Tibial nerve (tissue), 4 donors: ENCODE measurements around the gene PPIF. TPM values are rescaled to one million over a fixed set of nuclear protein-coding genes. Genes with fewer than 3 reads are reported as not detected.

Experiments
- DNase-seq, 2 donors: peaks; one replicate each; pipeline ENCODE4 v3.0.0-alpha.2; 2019; ENCODE audit warnings: low spot score in 2 of 2
- H3K27ac ChIP-seq, 4 donors: fragments of 200-600 bp; sonication (generic) in 3 of 4; one replicate each; pipeline ENCODE4 v1.5.1; 2017 to 2019; ENCODE audit warnings: mild to moderate bottlenecking in 1 of 4
- H3K27me3 ChIP-seq, 2 donors: fragments of 200-600 bp; sonication (generic) in 1 of 2; one replicate each; pipeline versions ENCODE4 v1.5.1 to v1.6.0; 2017 to 2019
- H3K36me3 ChIP-seq, 3 donors: fragments of 200-600 bp; sonication (generic); one replicate each; pipeline ENCODE4 v1.5.1; 2018 to 2019
- H3K4me1 ChIP-seq, 4 donors: fragments of 200-600 bp; sonication (generic) in 3 of 4; one replicate each; pipeline ENCODE4 v1.5.1; 2017 to 2019
- H3K4me3 ChIP-seq, 4 donors: fragments of 200-600 bp; sonication (generic) in 3 of 4; one replicate each; pipeline ENCODE4 v1.5.1; 2017 to 2019; ENCODE audit warnings: mild to moderate bottlenecking in 1 of 4, moderate library complexity in 1 of 4
- H3K9me3 ChIP-seq, 4 donors: fragments of 200-600 bp; sonication (generic) in 3 of 4; one replicate each; pipeline ENCODE4 v1.5.1; 2017 to 2019
- EP300 ChIP-seq, 2 donors: sonication (generic); formaldehyde crosslinking; IDR thresholded peaks; one replicate each; pipeline ENCODE4 v1.6.1; 2017; ENCODE audit warnings: antibody characterized with exemption in 2 of 2, mild to moderate bottlenecking in 1 of 2
- POLR2A ChIP-seq, 2 donors: fragments of 450-650 bp; IDR thresholded peaks; one replicate each; pipeline ENCODE4 v1.6.1; 2017; ENCODE audit warnings: antibody characterized with exemption in 2 of 2, mild to moderate bottlenecking in 2 of 2, moderate library complexity in 2 of 2
- WGBS, 2 donors: methylation state at CpG; one replicate each; pipeline ENCODE4 v1.1.5; 2018; 5-methylcytosine and 5-hydroxymethylcytosine counted together
- total RNA-seq, 4 donors: library from RNA; depleted of rRNA; stranded (reverse); fragments of >200 nt; gene quantifications; one replicate each; pipeline ENCODE4 v1.1.0, GENCODE V29; 2016
- TF ChIP-seq, protein P1 (sequence below), 5 experiments: fragments of 200-600 bp in 3 of 5; fragments of 450-650 bp in 2 of 5; sonication (generic) in 3 of 5; IDR thresholded peaks; one replicate each; pipeline ENCODE4 v1.5.1; 2016 to 2019; ENCODE audit warnings: antibody characterized with exemption in 5 of 5, mild to moderate bottlenecking in 3 of 5, moderate library complexity in 2 of 5

The PPIF gene
- total RNA-seq, 4 donors from 2014 or later = 16.6 to 36.0 (median 20.6) TPM

DNA sequence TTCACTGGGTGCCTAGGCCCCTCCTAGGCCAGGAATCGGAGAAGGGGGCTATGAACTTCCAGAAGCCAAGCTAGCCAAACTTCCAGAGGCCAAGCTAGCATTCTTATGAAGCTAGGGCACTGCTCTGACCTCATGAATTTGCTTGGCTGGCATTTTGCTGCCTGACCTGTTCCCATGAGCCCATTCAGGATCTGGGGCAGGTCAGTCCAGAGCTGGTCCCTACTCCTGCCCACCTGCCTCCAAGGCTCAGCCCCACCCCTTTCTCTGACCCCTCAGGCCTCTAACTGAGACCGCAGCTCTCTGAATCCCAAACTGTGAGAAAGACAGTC, 1.3 kb upstream of the PPIF start:
- H3K27me3 ChIP-seq = no peaks in the 10 kb centered on the region
- H3K27ac ChIP-seq = no peak overlapping the region
- DNase-seq = no peak
- H3K4me3 ChIP-seq = no peak overlapping the region
- no peak for TF ChIP-seq POLR2A (IDR thresholded peaks at IDR 0.05)
- TF ChIP-seq, protein P1, sequence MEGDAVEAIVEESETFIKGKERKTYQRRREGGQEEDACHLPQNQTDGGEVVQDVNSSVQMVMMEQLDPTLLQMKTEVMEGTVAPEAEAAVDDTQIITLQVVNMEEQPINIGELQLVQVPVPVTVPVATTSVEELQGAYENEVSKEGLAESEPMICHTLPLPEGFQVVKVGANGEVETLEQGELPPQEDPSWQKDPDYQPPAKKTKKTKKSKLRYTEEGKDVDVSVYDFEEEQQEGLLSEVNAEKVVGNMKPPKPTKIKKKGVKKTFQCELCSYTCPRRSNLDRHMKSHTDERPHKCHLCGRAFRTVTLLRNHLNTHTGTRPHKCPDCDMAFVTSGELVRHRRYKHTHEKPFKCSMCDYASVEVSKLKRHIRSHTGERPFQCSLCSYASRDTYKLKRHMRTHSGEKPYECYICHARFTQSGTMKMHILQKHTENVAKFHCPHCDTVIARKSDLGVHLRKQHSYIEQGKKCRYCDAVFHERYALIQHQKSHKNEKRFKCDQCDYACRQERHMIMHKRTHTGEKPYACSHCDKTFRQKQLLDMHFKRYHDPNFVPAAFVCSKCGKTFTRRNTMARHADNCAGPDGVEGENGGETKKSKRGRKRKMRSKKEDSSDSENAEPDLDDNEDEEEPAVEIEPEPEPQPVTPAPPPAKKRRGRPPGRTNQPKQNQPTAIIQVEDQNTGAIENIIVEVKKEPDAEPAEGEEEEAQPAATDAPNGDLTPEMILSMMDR (IDR thresholded peaks at IDR 0.05) = no peak
- no peak for TF ChIP-seq EP300 (IDR thresholded peaks at IDR 0.05)
- H3K9me3 ChIP-seq = no peaks in the 10 kb centered on the region
- WGBS, 2 donors = 79 to 93% methylated on average over 2 of the region's 2 CpGs
- H3K36me3 ChIP-seq = peaks cover 0 to 21% (median 5%) of the 10 kb centered on the region in 3 donors
- H3K4me1 ChIP-seq = peaks cover 0 to 34% (median 10%) of the 10 kb centered on the region in 4 donors

DNA sequence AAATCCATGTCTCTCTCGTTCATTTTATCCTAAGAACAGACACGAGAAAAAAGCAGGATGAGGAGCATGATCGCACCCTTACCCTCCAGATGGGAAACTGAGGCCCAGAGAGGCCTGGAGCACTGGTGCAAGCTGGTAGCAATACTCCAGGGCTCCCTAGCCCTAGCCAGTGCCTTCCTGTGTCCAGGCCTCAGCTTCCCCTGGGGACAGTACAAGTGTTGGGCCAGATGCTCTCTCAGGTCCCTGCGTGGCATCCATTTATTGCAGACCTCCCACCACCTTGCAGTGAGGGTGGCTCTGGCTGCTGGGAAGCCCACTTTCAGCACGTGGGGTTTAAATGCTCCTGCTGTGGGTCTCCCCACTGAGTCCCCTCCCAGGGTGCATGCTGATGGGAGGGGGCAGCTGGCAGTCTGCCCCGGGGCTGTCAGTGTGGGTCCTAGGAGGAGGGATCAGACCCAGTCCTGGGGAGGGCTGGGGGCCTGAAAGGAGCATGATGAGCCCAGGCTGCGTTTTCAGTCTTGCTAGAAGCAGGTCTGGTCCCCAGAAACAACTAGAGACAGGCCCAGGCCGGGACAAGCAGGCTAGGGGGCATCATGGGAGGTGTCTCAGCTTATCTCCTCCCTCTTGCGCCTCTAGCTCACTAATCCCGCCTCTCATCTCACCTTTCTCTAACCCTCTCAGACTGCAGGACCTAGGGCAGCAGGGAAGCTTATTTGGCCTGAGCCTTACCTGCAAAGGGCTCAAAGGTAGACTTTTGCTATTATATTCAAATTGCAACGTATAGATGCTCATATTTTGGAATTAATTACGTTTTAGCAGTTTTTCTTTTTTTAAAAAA, 662 bp upstream of the PPIF start:
- DNase-seq = no peak

DNA sequence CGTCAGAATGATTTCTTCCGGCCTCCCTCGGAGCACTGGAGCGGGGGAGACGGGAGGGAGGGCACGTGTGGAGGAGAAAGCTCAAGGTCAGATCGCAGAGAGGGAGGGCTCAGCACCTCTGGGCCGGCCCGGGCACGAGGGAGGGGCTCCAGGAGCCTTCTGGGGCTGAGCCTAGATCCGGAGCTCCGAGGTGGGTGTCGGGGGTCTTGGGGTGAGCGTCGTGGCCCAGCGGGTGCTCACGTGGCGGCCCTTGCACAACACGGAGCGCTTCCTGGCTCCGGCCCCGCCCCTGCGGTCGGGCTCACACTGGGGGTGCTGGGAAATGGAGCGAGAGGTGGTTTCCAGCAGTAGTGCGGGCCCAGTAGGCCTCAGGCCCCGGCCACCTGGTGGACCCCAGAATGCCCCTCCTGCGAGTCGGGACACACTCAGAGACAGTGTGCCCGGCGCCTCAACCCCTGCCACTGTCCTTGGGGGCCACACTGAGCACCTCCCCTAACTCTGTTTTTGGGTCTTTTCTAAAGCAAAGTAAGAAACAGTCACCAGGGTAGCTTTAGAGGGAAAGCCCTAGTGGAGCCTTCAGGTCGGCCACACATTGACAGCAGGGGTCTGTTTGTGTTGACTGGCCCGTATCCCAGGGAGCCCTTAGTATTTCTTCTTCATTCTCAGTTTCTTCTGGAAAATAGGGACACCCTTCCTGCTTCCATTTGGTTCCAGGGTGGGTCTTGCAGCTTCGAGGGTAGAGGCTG, 798 bp downstream of the PPIF start:
- TF ChIP-seq EP300 (IDR thresholded peaks at IDR 0.05) (no peak), POLR2A (IDR thresholded peaks at IDR 0.05) (no peak)
- TF ChIP-seq, protein P1 (IDR thresholded peaks at IDR 0.05) = no peak
- H3K27ac ChIP-seq = peak overlapping the region; percentile 78 to 90 (median 86)
- peak overlapping the region; percentile 64 to 97 (median 86) for H3K4me3 ChIP-seq
- peaks cover 0 to 42% (median 18%) of the 10 kb centered on the region in 3 donors for H3K36me3 ChIP-seq
- peak; percentile 58 to 59 for DNase-seq
- no peaks in the 10 kb centered on the region for H3K27me3 ChIP-seq
- peaks cover 0 to 26% (median 10%) of the 10 kb centered on the region in 4 donors for H3K4me1 ChIP-seq
- WGBS, 2 donors = 10 to 18% methylated on average over 15 to 21 of the region's 34 CpGs
- H3K9me3 ChIP-seq = no peaks in the 10 kb centered on the region

More for the DNA sequence above, 662 bp upstream of the PPIF start:
- H3K27ac ChIP-seq = peak overlapping the region in 1 of 4 donors; percentile 90
- 47 to 59% methylated on average over 9 to 12 of the region's 12 CpGs for WGBS, 2 donors
- no peak overlapping the region for H3K4me3 ChIP-seq
- H3K27me3 ChIP-seq = no peaks in the 10 kb centered on the region
- no peaks in the 10 kb centered on the region for H3K9me3 ChIP-seq
- H3K36me3 ChIP-seq = peaks cover 0 to 27% (median 11%) of the 10 kb centered on the region in 3 donors
- no peak for TF ChIP-seq POLR2A (IDR thresholded peaks at IDR 0.05)
- TF ChIP-seq EP300 (IDR thresholded peaks at IDR 0.05) = no peak
- TF ChIP-seq, protein P1 (IDR thresholded peaks at IDR 0.05) = no peak
- H3K4me1 ChIP-seq = peaks cover 0 to 28% (median 10%) of the 10 kb centered on the region in 4 donors

DNA sequence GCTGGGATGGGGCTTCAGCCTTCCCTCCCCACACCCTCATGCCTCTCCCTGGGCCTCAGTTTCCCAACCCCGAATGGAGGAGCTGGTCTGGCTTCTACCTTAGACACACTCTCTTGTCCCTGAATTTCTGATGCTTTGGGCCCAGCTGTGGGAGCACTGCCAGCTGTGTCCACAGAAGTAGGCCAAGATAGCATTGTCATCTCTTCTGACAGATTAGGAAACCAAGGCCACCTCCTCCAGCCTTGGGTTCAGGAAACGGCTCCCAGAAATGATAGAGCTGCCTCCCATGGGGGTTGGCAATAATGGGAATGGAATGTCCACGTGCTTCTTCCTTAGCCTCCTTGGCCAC, 1.3 kb downstream of the PPIF start:
- 65 to 66% methylated on average over 3 of the region's 3 CpGs for WGBS, 2 donors
- TF ChIP-seq POLR2A (IDR thresholded peaks at IDR 0.05) (no peak), EP300 (IDR thresholded peaks at IDR 0.05) (no peak)
- TF ChIP-seq, protein P1 (IDR thresholded peaks at IDR 0.05) = no peak
- no peaks in the 10 kb centered on the region for H3K9me3 ChIP-seq
- no peak for DNase-seq
- peaks cover 0 to 47% (median 20%) of the 10 kb centered on the region in 3 donors for H3K36me3 ChIP-seq
- H3K4me1 ChIP-seq = peaks cover 0 to 26% (median 10%) of the 10 kb centered on the region in 4 donors
- peak overlapping the region; percentile 64 to 97 (median 86) for H3K4me3 ChIP-seq
- no peaks in the 10 kb centered on the region for H3K27me3 ChIP-seq
- peak overlapping the region in 3 of 4 donors; percentile 78 to 90 (median 89) for H3K27ac ChIP-seq
